ENCODE data around the gene MRTFA. TPM values are rescaled to one million over a fixed set of nuclear protein-coding genes. Genes with fewer than 3 reads are reported as not detected.
"Not testable (repeated sequence)": the region's sequence is repeated elsewhere in the genome, so short reads cannot be mapped to it uniquely, and the experiment has no call there.

MRTFA gene
- total RNA-seq, 1 experiment from 2014 or later = 52.7 TPM

GRCh38 chr22:40678493-40679248 is 42.2 kb upstream of the MRTFA start:
- no peak overlapping the region for H3K27ac Mint-ChIP-seq (ENCODE audit: low read depth, unreplicated experiment)
- ChIA-PET CTCF (no interaction called here), POLR2A (no interaction called here)
- no peaks in the 10 kb centered on the region for H3K9me3 Mint-ChIP-seq (ENCODE audit: unreplicated experiment)
- no TSS peak for BruUV-seq (replicated peaks)
- H3K36me3 Mint-ChIP-seq (ENCODE audit: insufficient read depth, unreplicated experiment) = no peaks in the 10 kb centered on the region
- H3K4me1 Mint-ChIP-seq (ENCODE audit: insufficient read depth, unreplicated experiment) = peaks cover 12% of the 10 kb centered on the region
- H3K4me3 Mint-ChIP-seq (ENCODE audit: unreplicated experiment) = no peak overlapping the region
- intact Hi-C loops (cut with micrococcal nuclease) = no loop called here
- no peak for DNase-seq (ENCODE audit: unreplicated experiment)
- TF ChIP-seq CTCF (IDR thresholded peaks at IDR 0.05; ENCODE audit: unreplicated experiment) = no peak
- no peaks in the 10 kb centered on the region for H3K27me3 Mint-ChIP-seq (ENCODE audit: insufficient read depth, unreplicated experiment)

GRCh38 chr22:40676644-40677043 is 40.1 kb upstream of the MRTFA start:
- H3K4me3 Mint-ChIP-seq (ENCODE audit: unreplicated experiment) = no peak overlapping the region
- peak overlapping the region; percentile 69 for H3K27ac Mint-ChIP-seq (ENCODE audit: low read depth, unreplicated experiment)
- POLR2A ChIA-PET = interaction anchor here (1.3 to 1.6 kb wide), 2 partner anchors 22 to 25 kb away, joined by 5 to 6 read pairs; no protein-coding TSS in a partner anchor
- intact Hi-C loops (cut with micrococcal nuclease) = no loop called here
- no peaks in the 10 kb centered on the region for H3K27me3 Mint-ChIP-seq (ENCODE audit: insufficient read depth, unreplicated experiment)
- BruUV-seq (replicated peaks) = no TSS peak
- peaks cover 5% of the 10 kb centered on the region for H3K4me1 Mint-ChIP-seq (ENCODE audit: insufficient read depth, unreplicated experiment)
- TF ChIP-seq CTCF (IDR thresholded peaks at IDR 0.05; ENCODE audit: unreplicated experiment) = no peak
- H3K36me3 Mint-ChIP-seq (ENCODE audit: insufficient read depth, unreplicated experiment) = no peaks in the 10 kb centered on the region
- peak; percentile 55 for DNase-seq (ENCODE audit: unreplicated experiment)
- CTCF ChIA-PET = interaction anchor here (0.6 to 1.3 kb wide), 3 partner anchors 13 to 26 kb away, joined by 3 to 4 read pairs (median 3); no protein-coding TSS in a partner anchor
- no peaks in the 10 kb centered on the region for H3K9me3 Mint-ChIP-seq (ENCODE audit: unreplicated experiment)

DNA sequence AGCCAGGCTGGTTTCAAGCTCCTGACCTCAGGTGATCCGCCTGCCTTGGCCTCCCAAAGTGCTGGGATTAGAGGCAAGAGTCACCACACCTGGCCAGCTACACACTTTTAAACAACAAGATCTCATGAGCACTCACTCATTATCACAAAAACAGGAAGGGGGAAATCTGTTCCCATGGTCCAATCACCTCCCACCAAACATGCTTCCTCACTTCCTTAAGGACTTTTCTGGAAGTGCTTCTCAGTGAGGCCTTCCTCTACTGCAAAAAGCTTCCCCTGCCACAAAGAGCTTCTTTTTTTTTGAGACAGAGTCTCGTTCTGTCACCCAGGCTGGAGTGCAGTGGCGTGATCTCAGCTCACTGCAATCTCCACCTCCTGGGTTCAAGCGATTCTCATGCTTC is 39.6 kb upstream of the MRTFA start:
- H3K9me3 Mint-ChIP-seq (ENCODE audit: unreplicated experiment); H3K4me3 Mint-ChIP-seq (ENCODE audit: unreplicated experiment); intact Hi-C loops (cut with micrococcal nuclease); BruUV-seq (replicated peaks); H3K4me1 Mint-ChIP-seq (ENCODE audit: insufficient read depth, unreplicated experiment); DNase-seq (ENCODE audit: unreplicated experiment); H3K36me3 Mint-ChIP-seq (ENCODE audit: insufficient read depth, unreplicated experiment); H3K27me3 Mint-ChIP-seq (ENCODE audit: insufficient read depth, unreplicated experiment): not testable (repeated sequence)
- peak overlapping the region; percentile 69 for H3K27ac Mint-ChIP-seq (ENCODE audit: low read depth, unreplicated experiment)
- POLR2A ChIA-PET = interaction anchor here (1.3 to 1.6 kb wide), 2 partner anchors 22 to 24 kb away, joined by 5 to 6 read pairs; no protein-coding TSS in a partner anchor
- CTCF ChIA-PET = interaction anchor here (0.6 to 1.4 kb wide), 4 partner anchors 9 to 84 kb away, joined by 3 to 4 read pairs (median 4); no protein-coding TSS in a partner anchor

DNA sequence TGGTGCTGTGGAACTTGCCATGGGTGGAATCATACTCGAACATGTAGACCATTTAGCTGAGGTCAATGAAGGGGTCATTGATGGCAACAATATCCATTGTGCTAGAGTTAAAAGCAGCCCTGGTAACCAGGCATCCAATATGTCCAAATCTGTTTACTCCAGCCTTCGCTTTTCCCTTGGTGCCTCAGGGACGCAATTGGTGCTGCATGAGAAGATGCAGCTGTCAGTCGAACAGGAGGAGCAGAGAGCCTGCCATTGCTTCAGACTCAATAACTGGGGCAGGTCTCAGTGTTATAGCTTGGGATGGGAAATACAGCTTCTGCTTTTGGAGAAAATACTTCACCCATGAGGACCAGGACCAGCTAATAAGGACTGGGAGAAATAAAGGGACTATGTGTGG is 37.8 kb upstream of the MRTFA start:
- intact Hi-C loops (cut with micrococcal nuclease) = no loop called here
- no peak for DNase-seq (ENCODE audit: unreplicated experiment)
- no TSS peak for BruUV-seq (replicated peaks)
- Mint-ChIP-seq H3K9me3 (ENCODE audit: unreplicated experiment) (no peaks in the 10 kb centered on the region), H3K4me3 (ENCODE audit: unreplicated experiment) (no peak overlapping the region), H3K27me3 (ENCODE audit: insufficient read depth, unreplicated experiment) (no peaks in the 10 kb centered on the region), H3K36me3 (ENCODE audit: insufficient read depth, unreplicated experiment) (no peaks in the 10 kb centered on the region), H3K4me1 (ENCODE audit: insufficient read depth, unreplicated experiment) (peaks cover 11% of the 10 kb centered on the region), H3K27ac (ENCODE audit: low read depth, unreplicated experiment) (no peak overlapping the region)
- ChIA-PET POLR2A (interaction anchor here (0.5 to 0.7 kb wide), 2 partner anchors 175 to 423 kb away, joined by 3 to 4 read pairs; no protein-coding TSS in a partner anchor), CTCF (interaction anchor here (0.9 to 1.2 kb wide), 2 partner anchors 8 to 12 kb away, joined by 3 read pairs; no protein-coding TSS in a partner anchor)
- no peak for TF ChIP-seq CTCF (IDR thresholded peaks at IDR 0.05; ENCODE audit: unreplicated experiment)
